ENCODE results near the gene BRD3OS. TPM values are rescaled to one million over a fixed set of nuclear protein-coding genes. Genes with fewer than 3 reads are reported as not detected.

BRD3OS gene
- total and polyA plus RNA-seq, 2 experiments from 2014 or later, result 36.3 to 36.6 TPM

DNA sequence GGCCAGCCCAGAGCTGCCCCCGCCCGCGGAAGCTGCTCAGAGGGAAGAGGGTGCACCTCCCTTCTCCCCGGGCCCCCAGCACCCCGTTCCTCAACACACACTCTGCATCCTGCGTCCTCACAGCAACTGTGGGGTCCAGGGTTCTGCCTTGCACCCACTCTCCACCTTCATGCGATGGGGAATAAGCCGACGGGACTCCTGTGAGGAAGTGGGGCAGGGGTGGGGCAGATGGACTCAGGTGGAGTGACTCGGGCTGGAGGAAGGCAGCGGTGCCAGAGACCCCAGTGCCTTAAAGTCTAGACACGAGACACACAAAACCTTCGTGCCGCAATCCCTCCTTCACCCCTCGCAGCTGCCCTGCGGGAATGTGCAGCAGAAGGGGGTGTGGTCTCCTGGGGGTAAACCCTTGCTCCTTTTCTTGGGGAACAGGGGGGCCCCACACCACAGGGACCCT lies 33.9 kb downstream of the BRD3OS start:
- DNase-seq, result no peak
- Histone ChIP-seq H3K4me2 (ENCODE audit: unreplicated experiment) (no peak overlapping the region), H3K27ac (no peak overlapping the region), H2AFZ (no peak overlapping the region), H3K27me3 (replicated peaks; ENCODE audit: insufficient read depth) (no peaks in the 10 kb centered on the region), H3K9me2 (ENCODE audit: insufficient read depth) (no peaks in the 10 kb centered on the region), H3K9me3 (ENCODE audit: low read depth) (no peaks in the 10 kb centered on the region), H3F3A (ENCODE audit: insufficient read depth) (no peaks in the 10 kb centered on the region), H3K79me2 (ENCODE audit: insufficient read depth) (peaks cover 98% of the 10 kb centered on the region), H3K36me3 (ENCODE audit: low read depth) (no peaks in the 10 kb centered on the region), H3K9ac (no peak overlapping the region), H3K4me1 (ENCODE audit: insufficient read depth) (peaks cover 6% of the 10 kb centered on the region; the same call in 1 of the 2 replicates), H4K20me1 (ENCODE audit: insufficient read depth) (peaks cover 5% of the 10 kb centered on the region), H3K4me3 (no peak overlapping the region)
- WGBS, 2 experiments (ENCODE audit: low coverage in 1 of 2, low lambda C conversion rate in 2 of 2, missing lambda C conversion rate in 2 of 2), result 84 to 92% methylated on average over 12 to 16 of the region's 16 CpGs
- in situ Hi-C loops (cut with MboI), result no loop called here
- TF ChIP-seq EZH2 (IDR thresholded peaks at IDR 0.05; ENCODE audit: insufficient read depth, poor library complexity, severe bottlenecking) (no peak), EZH2phosphoT487 (IDR thresholded peaks at IDR 0.05; ENCODE audit: insufficient read depth, low read depth) (no peak)

- 88 to 92% methylated on average over 16 of the region's 17 CpGs for WGBS, 2 experiments (ENCODE audit: low coverage in 1 of 2, low lambda C conversion rate in 2 of 2, missing lambda C conversion rate in 2 of 2)
Observed at GRCh38 chr9:134059661-134060395, 34.5 kb downstream of the BRD3OS start.

DNA sequence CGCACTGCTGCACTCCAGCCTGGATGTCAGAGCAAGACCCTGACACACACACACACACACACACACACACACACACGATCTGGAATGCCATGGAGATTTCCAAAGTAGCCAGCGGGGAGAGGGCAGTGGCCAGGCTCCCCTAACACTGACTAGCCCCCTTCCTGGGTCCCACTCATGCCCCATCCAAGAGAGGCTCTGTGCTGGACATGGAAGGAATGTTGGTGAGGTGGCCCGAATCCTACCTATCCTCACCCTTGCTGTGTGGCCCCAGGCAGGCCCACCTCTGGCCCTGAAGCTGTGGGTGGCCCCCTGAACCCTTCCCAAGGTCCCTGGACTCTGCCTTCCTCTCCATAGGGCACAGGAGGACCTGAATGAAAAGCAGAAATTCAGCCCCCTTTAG lies 35.3 kb downstream of the BRD3OS start:
- Histone ChIP-seq H3K9me3 (ENCODE audit: low read depth) (no peaks in the 10 kb centered on the region), H3K9ac (no peak overlapping the region), H2AFZ (no peak overlapping the region), H4K20me1 (ENCODE audit: insufficient read depth) (peaks cover 12% of the 10 kb centered on the region), H3K27me3 (replicated peaks; ENCODE audit: insufficient read depth) (no peaks in the 10 kb centered on the region), H3F3A (ENCODE audit: insufficient read depth) (peaks cover 6% of the 10 kb centered on the region; the same call in 1 of the 2 replicates), H3K79me2 (ENCODE audit: insufficient read depth) (peaks cover 98% of the 10 kb centered on the region), H3K9me2 (ENCODE audit: insufficient read depth) (no peaks in the 10 kb centered on the region), H3K4me1 (ENCODE audit: insufficient read depth) (peaks cover 11% of the 10 kb centered on the region; the same call in 1 of the 2 replicates), H3K27ac (no peak overlapping the region), H3K4me3 (no peak overlapping the region), H3K4me2 (ENCODE audit: unreplicated experiment) (no peak overlapping the region), H3K36me3 (ENCODE audit: low read depth) (no peaks in the 10 kb centered on the region)
- in situ Hi-C loops (cut with MboI), result no loop called here
- no peak for TF ChIP-seq EZH2phosphoT487 (IDR thresholded peaks at IDR 0.05; ENCODE audit: insufficient read depth, low read depth)
- TF ChIP-seq EZH2 (IDR thresholded peaks at IDR 0.05; ENCODE audit: insufficient read depth, poor library complexity, severe bottlenecking), result no peak
- 70 to 75% methylated on average over 4 of the region's 4 CpGs for WGBS, 2 experiments (ENCODE audit: low coverage in 1 of 2, low lambda C conversion rate in 2 of 2, missing lambda C conversion rate in 2 of 2)
- no peak for DNase-seq

More at GRCh38 chr9:134059661-134060395, 34.5 kb downstream of the BRD3OS start:
- H3K36me3 ChIP-seq (ENCODE audit: low read depth), result no peaks in the 10 kb centered on the region
- TF ChIP-seq EZH2 (IDR thresholded peaks at IDR 0.05; ENCODE audit: insufficient read depth, poor library complexity, severe bottlenecking) (no peak), EZH2phosphoT487 (IDR thresholded peaks at IDR 0.05; ENCODE audit: insufficient read depth, low read depth) (no peak)
- H3K9ac ChIP-seq, result no peak overlapping the region
- peaks cover 10% of the 10 kb centered on the region for H4K20me1 ChIP-seq (ENCODE audit: insufficient read depth)
- peaks cover 6% of the 10 kb centered on the region; the same call in 1 of the 2 replicates for H3K4me1 ChIP-seq (ENCODE audit: insufficient read depth)
- H3F3A ChIP-seq (ENCODE audit: insufficient read depth), result no peaks in the 10 kb centered on the region
- in situ Hi-C loops (cut with MboI), result no loop called here
- H3K9me3 ChIP-seq (ENCODE audit: low read depth), result no peaks in the 10 kb centered on the region
- no peaks in the 10 kb centered on the region for H3K9me2 ChIP-seq (ENCODE audit: insufficient read depth)
- DNase-seq, result no peak
- H3K4me2 ChIP-seq (ENCODE audit: unreplicated experiment), result no peak overlapping the region
- H3K27ac ChIP-seq, result no peak overlapping the region
- H2AFZ ChIP-seq, result no peak overlapping the region
- H3K79me2 ChIP-seq (ENCODE audit: insufficient read depth), result peaks cover 98% of the 10 kb centered on the region
- H3K4me3 ChIP-seq, result no peak overlapping the region
- H3K27me3 ChIP-seq (replicated peaks; ENCODE audit: insufficient read depth), result no peaks in the 10 kb centered on the region

- in situ Hi-C loops (cut with MboI), result no loop called here
- Histone ChIP-seq H3K36me3 (ENCODE audit: low read depth) (no peaks in the 10 kb centered on the region), H4K20me1 (ENCODE audit: insufficient read depth) (peaks cover 12% of the 10 kb centered on the region), H3K9me2 (ENCODE audit: insufficient read depth) (no peaks in the 10 kb centered on the region), H2AFZ (no peak overlapping the region), H3F3A (ENCODE audit: insufficient read depth) (peaks cover 12% of the 10 kb centered on the region; the same call in 1 of the 2 replicates), H3K79me2 (ENCODE audit: insufficient read depth) (peaks cover 100% of the 10 kb centered on the region), H3K4me1 (ENCODE audit: insufficient read depth) (peaks cover 11% of the 10 kb centered on the region; the same call in 1 of the 2 replicates), H3K4me2 (ENCODE audit: unreplicated experiment) (no peak overlapping the region), H3K4me3 (no peak overlapping the region), H3K9ac (no peak overlapping the region), H3K9me3 (ENCODE audit: low read depth) (no peaks in the 10 kb centered on the region), H3K27ac (no peak overlapping the region), H3K27me3 (replicated peaks; ENCODE audit: insufficient read depth) (no peaks in the 10 kb centered on the region)
- TF ChIP-seq EZH2 (IDR thresholded peaks at IDR 0.05; ENCODE audit: insufficient read depth, poor library complexity, severe bottlenecking) (no peak), EZH2phosphoT487 (IDR thresholded peaks at IDR 0.05; ENCODE audit: insufficient read depth, low read depth) (no peak)
- WGBS, 2 experiments (ENCODE audit: low coverage in 1 of 2, low lambda C conversion rate in 2 of 2, missing lambda C conversion rate in 2 of 2), result 88 to 93% methylated on average over 4 of the region's 4 CpGs
- DNase-seq, result no peak
Observed at GRCh38 chr9:134061019-134061687, 35.9 kb downstream of the BRD3OS start.
